HFF-Myc (cell line): ENCODE measurements around the gene ERCC6L2.

Experiments
- DNase-seq: peaks from one replicate; pipeline ENCODE4 v3.0.0-alpha.2; 2011; ENCODE audit warnings: low read depth; ENCODE audit errors: extremely low read depth
- H3K4me3 ChIP-seq: replicated peaks from 2 replicates; pipeline ENCODE4 v1.5.1; 2011; ENCODE audit warnings: low read depth, mild to moderate bottlenecking, control low read depth, low read length
- CTCF ChIP-seq: IDR thresholded peaks from 2 replicates; pipeline ENCODE4 v1.5.1; 2012; ENCODE audit warnings: mild to moderate bottlenecking, low read depth, low read length, control low read depth; ENCODE audit errors: missing control alignments

ERCC6L2 gene

GRCh38 chr9:96008502-96009222, 133.2 kb downstream of the ERCC6L2 start:
- DNase-seq: no peak
- no peak for TF ChIP-seq CTCF
- no peak overlapping the region for H3K4me3 ChIP-seq

- no peak for DNase-seq
- TF ChIP-seq CTCF: no peak
- H3K4me3 ChIP-seq: no peak overlapping the region
These were observed 133.7 kb downstream of the ERCC6L2 start for GRCh38 chr9:96009223-96009602.

- no peak for DNase-seq
- no peak overlapping the region for H3K4me3 ChIP-seq
- TF ChIP-seq CTCF: no peak
These were observed 134.4 kb downstream of the ERCC6L2 start for GRCh38 chr9:96009690-96010472.

- H3K4me3 ChIP-seq: no peak overlapping the region
- no peak for TF ChIP-seq CTCF
- DNase-seq: no peak
These were observed 138.6 kb downstream of the ERCC6L2 start for GRCh38 chr9:96014078-96014477.

- DNase-seq: no peak
These were observed 140.6 kb downstream of the ERCC6L2 start for GRCh38 chr9:96015876-96016686.

More at GRCh38 chr9:96015876-96016686, 140.6 kb downstream of the ERCC6L2 start:
- no peak for TF ChIP-seq CTCF
- no peak overlapping the region for H3K4me3 ChIP-seq
